ENCODE measurements around the gene LRRC26.

DNA sequence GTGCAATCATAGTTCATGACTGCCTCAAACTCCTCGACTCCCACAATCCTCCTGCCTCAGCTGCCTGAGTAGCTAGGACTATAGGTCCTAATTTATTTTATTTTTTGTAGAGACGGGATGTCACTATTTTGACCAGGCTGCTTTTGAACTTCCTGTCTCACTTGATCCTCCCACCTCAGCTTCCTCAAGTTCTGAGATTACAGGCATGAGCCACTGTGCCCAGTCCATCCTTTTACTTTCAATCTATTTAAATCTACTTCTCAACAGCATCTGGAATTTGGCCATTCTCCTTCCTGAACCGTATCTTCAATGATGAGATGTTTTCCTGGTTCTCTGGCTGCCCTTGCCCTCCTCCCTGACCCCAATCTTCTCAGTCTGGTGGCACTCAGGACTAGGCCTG lies 43.1 kb downstream of the LRRC26 start:
- TF ChIP-seq ELF4 (IDR thresholded peaks at IDR 0.05) = no peak
- TF ChIP-seq BHLHE40 (IDR thresholded peaks at IDR 0.05; ENCODE audit: borderline replicate concordance) = no peak
- no peak for TF ChIP-seq L3MBTL2 (conservative IDR thresholded peaks at IDR 0.05)
- no peak for TF ChIP-seq TARDBP (IDR thresholded peaks at IDR 0.05)
- no peak for TF ChIP-seq FOXM1 (IDR thresholded peaks at IDR 0.05; ENCODE audit: borderline replicate concordance)
- TF ChIP-seq ARNT (IDR thresholded peaks at IDR 0.05) = no peak
- no peak for TF ChIP-seq SP1 (IDR thresholded peaks at IDR 0.05)
- no peak for TF ChIP-seq FOXK2 (IDR thresholded peaks at IDR 0.05)
- no peak for TF ChIP-seq LEF1 (IDR thresholded peaks at IDR 0.05; ENCODE audit: borderline replicate concordance)
